Smooth muscle cell of the umbilical artery (primary cell): ENCODE data around the gene KRT13. TPM values are rescaled to one million over a fixed set of nuclear protein-coding genes. Genes with fewer than 3 reads are reported as not detected.

Experiments used
- total RNA-seq: library from RNA; depleted of rRNA; stranded (reverse); fragments of >200 nt; gene quantifications from 2 replicates; pipeline ENCODE4 v1.2.3, GENCODE V29; 2014

The KRT13 gene
- 0.30 and 0.46 TPM in 2 replicates for total RNA-seq

DNA sequence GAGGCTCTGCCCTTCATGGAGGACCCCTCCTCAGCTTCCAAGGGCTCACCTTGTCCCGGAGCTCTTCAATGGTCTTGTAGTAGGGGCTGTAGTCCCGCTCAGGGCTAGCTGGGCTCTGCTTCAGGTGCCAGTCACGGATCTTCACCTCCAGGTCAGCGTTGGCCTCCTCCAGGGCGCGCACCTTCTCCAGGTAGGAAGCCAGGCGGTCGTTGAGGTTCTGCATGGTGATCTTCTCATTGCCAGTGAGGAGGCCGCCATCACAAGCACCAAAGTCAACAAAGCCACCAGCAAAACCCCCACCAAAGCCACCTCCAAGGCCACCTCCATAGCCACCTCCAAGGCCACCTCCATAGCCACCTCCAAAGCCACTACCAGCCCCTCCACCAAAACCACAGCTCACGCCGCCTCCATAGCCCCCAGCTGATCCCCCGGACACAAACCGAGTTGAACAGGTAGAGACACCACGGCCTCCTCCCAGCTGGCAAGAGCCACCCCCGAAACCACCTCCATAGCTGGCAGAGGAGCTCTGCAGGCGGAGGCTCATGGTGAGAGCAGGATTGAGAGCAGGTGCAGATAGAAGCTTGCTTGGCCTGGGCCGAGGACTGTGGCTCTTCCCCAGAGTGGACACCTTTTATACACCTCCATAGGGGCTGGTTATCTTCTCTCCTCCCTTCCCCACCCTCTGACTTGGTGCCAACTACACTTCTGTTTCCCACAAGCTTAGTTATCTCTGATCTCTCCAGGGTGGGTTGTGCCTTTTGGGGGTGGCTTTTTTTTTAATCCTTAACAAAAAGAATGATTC is at the start of gene KRT13:
TSS of gene KRT13 (minus strand) at position 606 of the 802 bp plus-strand sequence. CDS start at position 544, 62 bp downstream.

DNA sequence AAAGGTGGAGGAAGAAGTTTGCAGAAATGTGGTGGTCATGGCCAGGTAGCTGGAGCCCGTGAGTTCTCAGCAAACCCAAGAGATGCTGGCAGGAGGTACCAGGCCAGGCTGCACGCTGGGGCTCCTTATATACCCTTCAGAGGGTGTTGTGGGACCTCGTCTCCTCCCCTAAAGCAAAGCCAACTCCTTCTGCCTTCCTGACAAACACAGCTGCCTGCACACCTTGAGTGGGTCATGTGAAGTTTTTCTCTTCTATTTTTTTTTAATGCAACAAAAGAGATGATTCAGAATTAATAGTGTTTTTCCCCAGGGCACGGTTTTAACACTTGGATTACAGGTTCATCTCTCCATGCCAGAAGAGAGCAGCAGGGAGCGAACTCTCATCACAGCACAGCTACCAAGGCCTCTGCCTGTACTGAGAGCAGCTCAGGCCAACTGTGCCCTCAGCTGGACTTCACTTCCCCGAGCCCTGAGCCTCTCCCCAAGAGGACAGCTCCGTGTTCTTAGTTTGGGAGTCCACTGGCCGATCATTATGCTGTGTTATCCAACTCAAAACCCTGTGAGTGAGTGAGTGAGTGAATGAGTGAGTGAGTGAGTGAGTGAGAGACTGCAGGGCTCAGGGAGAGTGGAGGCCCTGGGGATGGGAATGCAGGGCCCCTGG is 13.5 kb upstream of the KRT13 start, which contains the start of gene KRT15:
TSS of gene KRT15 (minus strand) at position 102 of the 661 bp plus-strand sequence. CDS start at position 39, 63 bp downstream.

DNA sequence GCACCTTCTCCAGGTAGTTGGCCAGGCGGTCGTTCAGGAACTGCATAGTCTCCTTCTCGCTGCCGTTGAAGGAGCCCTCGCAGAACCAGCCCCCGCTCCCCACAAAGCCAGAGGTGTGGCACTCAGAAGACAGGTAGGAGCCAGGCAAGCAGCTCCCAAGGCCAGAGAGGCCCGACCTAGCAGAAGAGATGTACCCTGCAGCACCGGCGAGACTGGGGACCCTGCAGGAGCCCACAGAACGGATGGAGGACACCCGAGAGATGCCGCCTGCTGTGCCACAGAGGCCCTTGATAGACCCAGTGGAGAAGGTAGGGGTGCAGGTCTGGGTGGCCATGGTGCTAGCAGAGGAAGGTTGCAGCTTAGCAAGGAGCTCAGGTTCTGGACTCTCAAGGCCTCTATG is 15.9 kb downstream of the KRT13 start, which contains the start of gene KRT36:
TSS of gene KRT36 (minus strand) at position 380 of the 400 bp plus-strand sequence. CDS start at position 334, 46 bp downstream.

GRCh38 chr17:41481036-41481435 is 24.4 kb downstream of the KRT13 start, which contains the start of gene KRT35:
Gene KRT35, minus strand, starts transcription at chr17:41481151. Its CDS starts 54 bp downstream, at chr17:41481097.

GRCh38 chr17:41466988-41467387 is 38.4 kb downstream of the KRT13 start, which contains the start of gene KRT32:
Gene KRT32, minus strand, starts transcription at chr17:41467386. Its CDS starts 61 bp downstream, at chr17:41467325.

Other genes with a start within 250 kb of the KRT13 start
- gene KRTAP9-6, start 240.2 kb downstream of the KRT13 start, total RNA-seq: not detected in 2 replicates
- not detected in 2 replicates for gene KRTAP9-7, start 229.9 kb downstream of the KRT13 start, total RNA-seq
- gene KRTAP29-1, start 202.8 kb downstream of the KRT13 start, total RNA-seq: not detected in 2 replicates
- not detected in 2 replicates for gene KRTAP16-1, start 196.3 kb downstream of the KRT13 start, total RNA-seq
- gene KRTAP17-1, start 189.9 kb downstream of the KRT13 start, total RNA-seq: not detected in 2 replicates
- gene KRT33A, start 154.8 kb downstream of the KRT13 start, total RNA-seq: not detected in 2 replicates
- gene KRT33B, start 135.8 kb downstream of the KRT13 start, total RNA-seq: 0.30 and 0.32 TPM in 2 replicates
- gene KRT34, start 123.3 kb downstream of the KRT13 start, total RNA-seq: 0.89 and 6.6 TPM in 2 replicates
- not detected in 2 replicates for gene KRT31, start 108.0 kb downstream of the KRT13 start, total RNA-seq
- not detected in 2 replicates for gene KRT37, start 81.0 kb downstream of the KRT13 start, total RNA-seq
- not detected in 2 replicates for gene KRT38, start 64.6 kb downstream of the KRT13 start, total RNA-seq
- 0.09 TPM in 1 of 2 replicates, not detected in the other for gene KRT32, start 38.2 kb downstream of the KRT13 start, total RNA-seq
- not detected in 2 replicates for gene KRT35, start 24.5 kb downstream of the KRT13 start, total RNA-seq
- gene KRT36, start 15.7 kb downstream of the KRT13 start, total RNA-seq: not detected in 2 replicates
- 1.8 and 8.6 TPM in 2 replicates for gene KRT15, start 13.3 kb upstream of the KRT13 start, total RNA-seq
- 82.3 and 279 TPM in 2 replicates for gene KRT19, start 22.7 kb upstream of the KRT13 start, total RNA-seq
- gene KRT9, start 66.4 kb upstream of the KRT13 start, total RNA-seq: not detected in 2 replicates
- gene KRT14, start 81.3 kb upstream of the KRT13 start, total RNA-seq: 0.46 TPM in 1 of 2 replicates, not detected in the other
- not detected in 2 replicates for gene KRT16, start 107.2 kb upstream of the KRT13 start, total RNA-seq
- gene KRT17, start 119.0 kb upstream of the KRT13 start, total RNA-seq: 2.7 and 2.8 TPM in 2 replicates
- 203 and 238 TPM in 2 replicates for gene EIF1, start 183.3 kb upstream of the KRT13 start, total RNA-seq
- not detected in 2 replicates for gene GAST, start 206.7 kb upstream of the KRT13 start, total RNA-seq
- gene HAP1, start 229.0 kb upstream of the KRT13 start, total RNA-seq: 0.18 TPM in 1 of 2 replicates, not detected in the other